ES-I3 (cell line): ENCODE results near the gene C10orf120.

Source experiments
- H3K36me3 ChIP-seq: 2 replicates; pipeline ENCODE4 v1.6.1; 2013; ENCODE audit warnings: mild to moderate bottlenecking, low read length, control low read depth, moderate library complexity; ENCODE audit not compliant: insufficient read depth
- H3K4me1 ChIP-seq: 2 replicates; pipeline ENCODE4 v1.6.1; 2013; ENCODE audit warnings: mild to moderate bottlenecking, control low read depth, low read length; ENCODE audit not compliant: insufficient read depth
- H3K9ac ChIP-seq: 2 replicates; pipeline ENCODE4 v1.6.1; 2013; ENCODE audit warnings: low read depth, mild to moderate bottlenecking, low read length, moderate library complexity
- H3K9me3 ChIP-seq: 2 replicates; pipeline ENCODE4 v1.6.1; 2013; ENCODE audit warnings: mild to moderate bottlenecking, low read length, moderate library complexity; ENCODE audit not compliant: control insufficient read depth, insufficient read depth

The C10orf120 gene

DNA sequence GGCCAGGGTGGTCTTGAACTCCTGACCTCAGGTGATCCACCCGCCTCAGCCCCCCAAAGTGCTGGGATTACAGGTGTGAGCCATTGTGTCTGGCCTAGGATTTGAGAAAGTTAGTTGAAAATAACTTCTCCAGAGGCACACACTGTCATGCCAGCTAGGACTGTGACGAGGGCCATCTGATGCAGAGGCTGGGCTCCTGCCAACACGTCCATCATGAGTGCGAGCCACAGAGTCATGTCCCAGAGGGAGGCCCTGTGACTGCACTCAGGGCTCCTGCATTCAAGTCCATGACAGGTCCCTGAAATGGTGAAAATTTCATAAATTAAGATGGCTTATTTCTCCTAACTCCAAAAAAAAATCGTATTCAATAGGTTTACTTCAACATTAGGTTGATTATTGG lies 17.1 kb downstream of the C10orf120 start:
- Histone ChIP-seq H3K4me1 (no peaks in the 10 kb centered on the region), H3K9ac (no peak overlapping the region), H3K9me3 (peaks cover 6% of the 10 kb centered on the region; the same call in 1 of the 2 replicates), H3K36me3 (no peaks in the 10 kb centered on the region)

- Histone ChIP-seq H3K36me3 (no peaks in the 10 kb centered on the region), H3K9ac (no peak overlapping the region), H3K9me3 (no peaks in the 10 kb centered on the region), H3K4me1 (no peaks in the 10 kb centered on the region)
These were observed 21.4 kb downstream of the C10orf120 start for GRCh38 chr10:122678266-122678665.

DNA sequence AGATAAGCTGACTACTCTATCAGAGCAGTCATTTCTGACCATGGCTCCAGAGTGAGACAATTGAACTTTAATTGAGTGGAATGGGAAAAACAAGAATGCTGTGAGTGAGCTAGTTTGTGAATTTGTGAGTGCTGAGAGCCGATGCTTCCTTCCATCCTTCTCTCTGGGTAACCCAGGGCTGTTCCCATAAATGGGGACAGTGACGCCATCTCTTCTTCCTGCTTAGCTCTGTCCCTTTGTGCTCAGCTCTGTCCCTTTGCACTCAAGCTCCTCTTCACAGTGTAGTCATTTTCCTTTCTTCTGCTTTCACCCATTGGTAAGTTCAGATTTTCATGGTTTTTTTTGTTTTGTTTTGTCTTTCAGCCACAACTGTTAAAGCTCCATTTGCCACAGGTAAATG lies 24.4 kb downstream of the C10orf120 start:
- no peaks in the 10 kb centered on the region for H3K9me3 ChIP-seq
- H3K9ac ChIP-seq, result no peak overlapping the region
- no peaks in the 10 kb centered on the region for H3K36me3 ChIP-seq
- H3K4me1 ChIP-seq, result no peaks in the 10 kb centered on the region

DNA sequence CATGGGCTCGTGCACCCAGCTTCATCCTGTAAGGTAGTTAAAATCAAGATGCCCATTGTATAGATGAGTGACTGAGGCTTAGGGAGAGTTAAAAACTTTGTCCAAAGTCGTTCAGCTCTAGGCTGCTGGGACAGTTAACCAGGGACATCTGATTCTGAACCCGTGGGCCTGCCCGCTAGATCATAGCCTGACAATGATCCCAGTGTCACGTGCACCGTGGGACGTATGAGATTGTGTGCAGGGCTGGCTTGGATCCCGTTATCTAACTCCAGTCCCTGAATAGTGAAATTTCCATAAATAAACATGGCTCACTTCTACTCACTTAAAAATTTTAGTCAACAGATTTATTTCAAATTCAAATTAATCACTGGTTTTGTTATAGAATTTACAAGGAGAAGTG lies 24.9 kb downstream of the C10orf120 start:
- H3K9me3 ChIP-seq, result no peaks in the 10 kb centered on the region
- no peaks in the 10 kb centered on the region for H3K4me1 ChIP-seq
- no peak overlapping the region for H3K9ac ChIP-seq
- H3K36me3 ChIP-seq, result no peaks in the 10 kb centered on the region

- H3K9me3 ChIP-seq, result no peaks in the 10 kb centered on the region
- H3K36me3 ChIP-seq, result no peaks in the 10 kb centered on the region
- H3K4me1 ChIP-seq, result no peaks in the 10 kb centered on the region
- no peak overlapping the region for H3K9ac ChIP-seq
These were observed 25.9 kb downstream of the C10orf120 start for GRCh38 chr10:122673731-122674130.

GRCh38 chr10:122673269-122673668 lies 26.4 kb downstream of the C10orf120 start:
- Histone ChIP-seq H3K9ac (no peak overlapping the region), H3K9me3 (no peaks in the 10 kb centered on the region), H3K4me1 (no peaks in the 10 kb centered on the region), H3K36me3 (no peaks in the 10 kb centered on the region)

- H3K9me3 ChIP-seq, result no peaks in the 10 kb centered on the region
- H3K36me3 ChIP-seq, result no peaks in the 10 kb centered on the region
These were observed 27.0 kb downstream of the C10orf120 start for GRCh38 chr10:122672655-122673054.

DNA sequence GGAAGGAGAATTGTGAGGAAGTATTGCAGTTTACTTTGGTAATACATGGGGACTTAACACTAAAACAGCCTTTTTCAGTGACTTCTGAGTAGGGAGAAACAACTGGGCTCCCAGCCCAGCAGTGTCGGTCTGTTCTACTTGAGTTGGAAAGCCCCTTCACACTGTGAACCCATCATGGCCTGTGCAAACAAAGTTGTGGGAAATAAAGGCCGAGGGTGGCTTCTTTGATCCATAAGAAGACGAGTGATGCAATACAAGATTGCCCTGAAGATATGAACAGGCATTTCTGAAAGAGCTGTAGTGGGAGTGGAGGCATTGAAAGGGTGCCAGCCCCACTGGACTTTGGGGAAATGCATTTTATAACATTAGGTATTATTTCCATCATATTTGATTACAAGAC lies 28.3 kb downstream of the C10orf120 start:
- no peaks in the 10 kb centered on the region for H3K9me3 ChIP-seq
- H3K9ac ChIP-seq, result no peak overlapping the region
- no peaks in the 10 kb centered on the region for H3K4me1 ChIP-seq
- H3K36me3 ChIP-seq, result no peaks in the 10 kb centered on the region

More at GRCh38 chr10:122672655-122673054, 27.0 kb downstream of the C10orf120 start:
- Histone ChIP-seq H3K4me1 (no peaks in the 10 kb centered on the region), H3K9ac (no peak overlapping the region)

DNA sequence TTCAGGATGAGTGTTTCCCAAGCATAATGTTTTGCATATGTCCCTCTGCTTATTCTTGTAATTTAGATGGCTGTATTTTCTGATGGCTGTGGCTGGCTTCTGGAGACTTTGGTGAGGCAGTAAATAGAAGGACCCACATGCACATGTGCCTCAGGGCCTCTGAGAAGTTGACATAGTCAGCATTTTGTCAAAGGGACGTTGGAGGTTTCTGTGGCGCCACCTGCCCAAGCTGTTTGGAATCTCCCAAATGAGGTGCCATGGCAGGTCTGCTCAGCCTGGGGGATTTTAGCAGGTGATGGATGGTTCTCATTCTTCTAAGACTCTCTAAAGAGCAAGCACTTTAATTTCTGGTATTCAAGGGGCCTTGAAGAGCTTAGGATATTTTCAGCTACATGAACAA lies 29.8 kb downstream of the C10orf120 start:
- Histone ChIP-seq H3K4me1 (no peaks in the 10 kb centered on the region), H3K36me3 (no peaks in the 10 kb centered on the region), H3K9me3 (no peaks in the 10 kb centered on the region), H3K9ac (no peak overlapping the region)

DNA sequence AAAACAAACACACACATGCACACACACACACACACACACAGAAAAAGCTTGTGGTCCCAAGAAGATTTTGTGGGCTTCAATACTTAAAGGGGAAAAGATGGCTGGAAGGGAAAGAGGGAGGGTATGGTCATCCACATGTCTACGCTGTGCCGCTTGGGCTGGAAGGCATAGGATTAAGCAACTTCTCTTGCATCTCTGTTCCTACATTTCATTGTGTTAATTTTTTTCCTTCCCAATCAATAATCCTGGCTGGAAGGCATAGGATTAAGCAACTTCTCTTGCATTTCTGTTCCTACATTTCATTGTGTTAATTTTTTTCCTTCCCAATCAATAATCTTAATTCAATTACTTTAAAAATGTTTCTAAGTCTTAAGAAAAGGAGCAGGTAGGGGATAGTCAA lies 30.6 kb downstream of the C10orf120 start:
- no peaks in the 10 kb centered on the region for H3K36me3 ChIP-seq
- no peak overlapping the region for H3K9ac ChIP-seq
- no peaks in the 10 kb centered on the region for H3K4me1 ChIP-seq
- H3K9me3 ChIP-seq, result no peaks in the 10 kb centered on the region

GRCh38 chr10:122665946-122666345 lies 33.7 kb downstream of the C10orf120 start:
- H3K9ac ChIP-seq, result no peak overlapping the region
- H3K4me1 ChIP-seq, result no peaks in the 10 kb centered on the region
- no peaks in the 10 kb centered on the region for H3K36me3 ChIP-seq
- no peaks in the 10 kb centered on the region for H3K9me3 ChIP-seq

DNA sequence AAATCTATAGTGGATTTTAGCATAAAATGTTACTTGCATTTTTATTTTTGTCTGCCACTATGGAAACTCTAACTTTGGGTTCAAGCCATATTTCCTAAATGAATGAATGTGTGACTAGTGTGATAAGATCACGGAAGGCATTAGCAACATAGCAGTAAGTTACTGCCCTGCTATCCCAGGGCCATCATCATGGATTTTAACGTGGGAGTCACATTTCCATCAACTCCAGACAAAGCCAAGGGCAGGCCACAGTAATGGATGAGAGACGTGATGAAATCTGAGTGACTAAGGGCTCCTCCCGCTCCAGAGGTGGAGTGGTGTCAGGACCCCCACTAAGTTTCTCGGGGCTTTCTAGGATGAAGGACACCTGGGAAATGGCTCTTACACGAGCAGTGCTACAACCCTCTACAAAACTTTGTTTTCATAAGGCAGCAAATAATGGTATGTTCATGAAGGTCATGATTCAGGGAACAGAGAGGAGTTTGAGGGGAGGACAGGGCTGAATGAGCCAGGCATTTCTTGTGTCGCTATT lies 34.3 kb downstream of the C10orf120 start:
- Histone ChIP-seq H3K9me3 (no peaks in the 10 kb centered on the region), H3K36me3 (no peaks in the 10 kb centered on the region), H3K9ac (no peak overlapping the region), H3K4me1 (no peaks in the 10 kb centered on the region)

- no peak overlapping the region for H3K9ac ChIP-seq
- no peaks in the 10 kb centered on the region for H3K36me3 ChIP-seq
- no peaks in the 10 kb centered on the region for H3K4me1 ChIP-seq
- H3K9me3 ChIP-seq, result no peaks in the 10 kb centered on the region
These were observed 35.1 kb downstream of the C10orf120 start for GRCh38 chr10:122664501-122664900.

DNA sequence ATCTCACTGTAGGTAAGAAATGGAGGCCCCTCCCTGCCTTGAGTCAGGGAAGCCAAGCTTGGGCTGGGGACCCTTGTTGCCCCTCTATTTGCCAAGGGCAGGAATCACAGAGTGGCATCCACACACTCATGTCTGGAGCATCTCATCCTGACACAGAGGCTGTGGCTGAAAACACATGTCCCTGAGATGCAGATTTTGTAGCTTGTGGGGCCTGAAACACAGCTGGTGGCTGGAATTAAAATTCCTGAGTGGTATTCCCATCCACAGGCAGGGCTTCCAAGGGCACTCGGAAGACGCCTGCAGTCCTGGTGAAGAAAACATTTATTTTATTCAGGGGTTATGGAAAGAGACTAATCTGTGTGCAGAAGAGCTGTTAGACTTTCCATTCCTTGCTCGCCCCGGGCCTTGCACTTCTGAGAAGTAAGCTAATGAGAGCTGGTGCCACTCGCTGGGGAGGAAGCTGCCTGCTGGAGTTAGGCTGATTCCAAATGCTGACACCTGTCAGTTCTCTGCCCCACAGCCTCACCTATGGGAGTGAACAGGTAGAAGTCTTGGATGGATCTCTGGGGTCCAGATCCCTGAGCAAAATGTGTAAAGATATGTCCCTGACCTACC lies 36.0 kb downstream of the C10orf120 start:
- Histone ChIP-seq H3K4me1 (no peaks in the 10 kb centered on the region), H3K9ac (no peak overlapping the region), H3K9me3 (no peaks in the 10 kb centered on the region), H3K36me3 (no peaks in the 10 kb centered on the region)

- no peaks in the 10 kb centered on the region for H3K4me1 ChIP-seq
- no peak overlapping the region for H3K9ac ChIP-seq
- no peaks in the 10 kb centered on the region for H3K9me3 ChIP-seq
- no peaks in the 10 kb centered on the region for H3K36me3 ChIP-seq
These were observed 37.4 kb downstream of the C10orf120 start for GRCh38 chr10:122662231-122662630.
